Heart right ventricle (tissue), 16 donors: ENCODE measurements around the gene ZNF91. TPM values are rescaled to one million over a fixed set of nuclear protein-coding genes. Genes with fewer than 3 reads are reported as not detected.

Experiments
- ATAC-seq, 8 donors: fragments of 200-7000 bp; cut with Tn5 transposase; one replicate each; pipeline ENCODE4 v1.9.1; 2020; ENCODE audit warnings: mild to moderate bottlenecking in 8 of 8, moderate library complexity in 8 of 8, moderate number of reproducible peaks in 1 of 8
- DNase-seq, 2 donors: peaks; one replicate each; pipeline ENCODE4 v3.0.0-alpha.2; 2020
- H3K27ac ChIP-seq, 10 donors: fragments of 200-600 bp; sonication (generic) in 2 of 10; one replicate each; pipeline versions ENCODE4 v1.5.0 to v1.8.0; 2020 to 2022; ENCODE audit warnings: mild to moderate bottlenecking in 3 of 10
- H3K27me3 ChIP-seq, 7 donors: fragments of 200-600 bp; one replicate each; pipeline ENCODE4 v1.8.0; 2021 to 2022; ENCODE audit warnings: mild to moderate bottlenecking in 2 of 7
- H3K36me3 ChIP-seq, 9 donors: fragments of 200-600 bp; sonication (generic) in 1 of 9; one replicate each; pipeline versions ENCODE4 v1.5.0 to v1.8.0; 2020 to 2022; ENCODE audit warnings: mild to moderate bottlenecking in 2 of 9
- H3K4me1 ChIP-seq, 9 donors: fragments of 200-600 bp; sonication (generic) in 1 of 9; one replicate each; pipeline versions ENCODE4 v1.5.0 to v1.8.0; 2020 to 2022; ENCODE audit warnings: mild to moderate bottlenecking in 4 of 9
- H3K4me3 ChIP-seq, 10 donors: fragments of 200-600 bp; sonication (generic) in 2 of 10; one replicate each; pipeline versions ENCODE4 v1.5.0 to v1.8.0; 2020 to 2022; ENCODE audit warnings: mild to moderate bottlenecking in 7 of 10, moderate library complexity in 2 of 10
- H3K9me3 ChIP-seq, 11 donors: fragments of 200-600 bp in 10 of 11; sonication (generic) in 2 of 11; one replicate each; pipeline versions ENCODE4 v1.5.0 to v1.8.0; 2013 to 2022; ENCODE audit warnings: mild to moderate bottlenecking in 2 of 11, control low read depth in 1 of 11, moderate library complexity in 1 of 11
- WGBS, 2 donors: extraction: QIAGEN DNeasy Blood & Tissue Kit; methylation state at CpG; one replicate each; pipeline ENCODE4 v1.1.7; 2013; ENCODE audit warnings: inconsistent platforms in 1 of 2; 5-methylcytosine and 5-hydroxymethylcytosine counted together
- intact Hi-C, 10 donors: fragments of 100-400 bp; cut with DNase I; formaldehyde crosslinking; loops; one replicate each; pipeline versions ENCODE4 v1.11.1 to v1.14.2; 2022
- polyA plus RNA-seq, 2 donors: library from polyadenylated mRNA; stranded (reverse); fragments of 200-250 nt; gene quantifications; one replicate each; pipeline ENCODE4 v1.2.3, GENCODE V29; 2013
- total RNA-seq, 10 donors: library from RNA; stranded (reverse); fragmentation: NEBNext Ultra II Directional in 3 of 10; extraction: Animal tissue kit (Norgen Biotek cat#: 25700) in 3 of 10; gene quantifications; one replicate each; pipeline versions ENCODE4 v1.2.1 to v1.2.4, GENCODE V29; 2021 to 2023
- TF ChIP-seq, protein P1 (sequence below), 9 donors: fragments of 200-600 bp; sonication (generic) in 2 of 9; IDR thresholded peaks; one replicate each; pipeline versions ENCODE4 v1.5.0 to v1.8.0; 2021 to 2022; ENCODE audit warnings: antibody characterized with exemption in 9 of 9, mild to moderate bottlenecking in 5 of 9, moderate library complexity in 1 of 9
- donor health status: Arrhythmogenic right ventricular cardiomyopathy.
- donor health status: ischemic (EF 13 %, LVEDD 7.1; RV severe dilation, severe dysfunction).
- donor health status: healthy with polysubstance abuse.
- donor health status: DM: no; HTN: yes; CAD: no.
- donor health status: DM: no; HTN: no; CAD: no.
- donor health status: ischemic (EF 25% LVEDD 6.9; RV normal size, moderate dysfunction).
- donor health status: ischemic (EF 25% LVEDD 5.7; RV mildly dilated, moderate dysfunction).
- donor health status: healthy.
- donor health status: DM: yes; HTN: yes; CAD: no.
- donor health status: Ischemic cardiomyopathy.
- donor health status: ischemic (EF 35%, LVEDD 5.7; RV mildly dilated, moderate dysfunction).
- donor health status: nonischemic (EF 11% LVEDD 7.7; RV severe dilation, severe dysfunction).
- donor health status: DM: yes; HTN: yes; CAD: no.
- donor health status: PGD.
- donor health status: ischemic (EF 29% LVEDD 5.4; RV normal size, mild dysfunction).
- donor health status: nonischemic (EF 23%, LVEDD 6.1; RV moderate dilation, normal function).

ZNF91 gene
- total and polyA plus RNA-seq, 12 donors: 5.1 to 326 (median 129) TPM

DNA sequence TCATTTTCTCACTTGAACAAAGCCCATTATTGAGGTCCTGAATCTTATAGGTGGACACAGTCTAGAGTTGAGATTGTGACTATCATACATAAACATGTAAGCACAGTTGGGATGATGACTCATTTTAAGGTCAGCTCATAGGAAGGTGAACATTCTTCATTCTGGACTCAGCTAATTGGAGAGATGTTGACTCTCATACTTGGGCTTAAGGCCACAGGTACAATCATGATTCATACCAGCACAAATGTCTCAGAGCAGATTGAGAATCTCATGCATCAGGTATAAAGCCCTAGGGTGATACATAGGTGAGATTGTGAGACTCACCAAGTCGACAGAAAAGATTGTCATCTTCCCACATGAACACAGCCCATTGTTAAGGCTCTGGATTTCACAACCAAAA lies 82.8 kb downstream of the ZNF91 start:
- 66 to 77% methylated on average over 1 of the region's 1 CpG for WGBS, 2 donors
- no peaks in the 10 kb centered on the region for H3K36me3 ChIP-seq
- TF ChIP-seq, protein P1, sequence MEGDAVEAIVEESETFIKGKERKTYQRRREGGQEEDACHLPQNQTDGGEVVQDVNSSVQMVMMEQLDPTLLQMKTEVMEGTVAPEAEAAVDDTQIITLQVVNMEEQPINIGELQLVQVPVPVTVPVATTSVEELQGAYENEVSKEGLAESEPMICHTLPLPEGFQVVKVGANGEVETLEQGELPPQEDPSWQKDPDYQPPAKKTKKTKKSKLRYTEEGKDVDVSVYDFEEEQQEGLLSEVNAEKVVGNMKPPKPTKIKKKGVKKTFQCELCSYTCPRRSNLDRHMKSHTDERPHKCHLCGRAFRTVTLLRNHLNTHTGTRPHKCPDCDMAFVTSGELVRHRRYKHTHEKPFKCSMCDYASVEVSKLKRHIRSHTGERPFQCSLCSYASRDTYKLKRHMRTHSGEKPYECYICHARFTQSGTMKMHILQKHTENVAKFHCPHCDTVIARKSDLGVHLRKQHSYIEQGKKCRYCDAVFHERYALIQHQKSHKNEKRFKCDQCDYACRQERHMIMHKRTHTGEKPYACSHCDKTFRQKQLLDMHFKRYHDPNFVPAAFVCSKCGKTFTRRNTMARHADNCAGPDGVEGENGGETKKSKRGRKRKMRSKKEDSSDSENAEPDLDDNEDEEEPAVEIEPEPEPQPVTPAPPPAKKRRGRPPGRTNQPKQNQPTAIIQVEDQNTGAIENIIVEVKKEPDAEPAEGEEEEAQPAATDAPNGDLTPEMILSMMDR (IDR thresholded peaks at IDR 0.05): no peak
- H3K27me3 ChIP-seq: no peaks in the 10 kb centered on the region
- H3K27ac ChIP-seq: no peak overlapping the region
- peaks cover 0 to 15% (median 0%) of the 10 kb centered on the region in 11 donors for H3K9me3 ChIP-seq
- ATAC-seq (no peak), DNase-seq (no peak)
- no peaks in the 10 kb centered on the region for H3K4me1 ChIP-seq
- H3K4me3 ChIP-seq: no peak overlapping the region
- intact Hi-C loops: no loop called here

DNA sequence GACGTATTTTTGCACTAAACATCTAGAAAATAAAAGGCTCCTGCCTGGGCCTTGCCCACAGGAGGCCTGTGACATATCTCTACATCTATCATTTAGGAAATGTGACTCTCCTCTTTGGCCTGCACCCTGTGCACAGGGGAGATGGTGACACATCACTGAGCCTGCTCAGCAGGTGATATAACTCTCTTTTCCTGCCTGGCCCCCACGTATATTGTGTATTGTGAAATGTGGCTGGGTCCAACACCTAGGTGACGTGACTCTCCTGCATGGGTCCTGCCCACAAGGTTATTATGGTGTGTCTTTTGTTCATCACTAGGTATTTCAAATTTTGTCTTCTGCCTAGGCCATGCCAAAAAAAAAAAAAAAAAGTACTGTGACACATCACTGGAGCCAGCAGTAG lies 83.7 kb downstream of the ZNF91 start:
- WGBS, 2 donors: 87 to 88% methylated on average over 3 of the region's 3 CpGs
- Histone ChIP-seq H3K27me3 (no peaks in the 10 kb centered on the region), H3K4me1 (no peaks in the 10 kb centered on the region), H3K36me3 (no peaks in the 10 kb centered on the region), H3K9me3 (peaks cover 0 to 6% (median 0%) of the 10 kb centered on the region in 11 donors), H3K27ac (no peak overlapping the region), H3K4me3 (no peak overlapping the region)
- DNase-seq: no peak
- TF ChIP-seq, protein P1 (IDR thresholded peaks at IDR 0.05): no peak
- ATAC-seq: no peak
- intact Hi-C loops: no loop called here

DNA sequence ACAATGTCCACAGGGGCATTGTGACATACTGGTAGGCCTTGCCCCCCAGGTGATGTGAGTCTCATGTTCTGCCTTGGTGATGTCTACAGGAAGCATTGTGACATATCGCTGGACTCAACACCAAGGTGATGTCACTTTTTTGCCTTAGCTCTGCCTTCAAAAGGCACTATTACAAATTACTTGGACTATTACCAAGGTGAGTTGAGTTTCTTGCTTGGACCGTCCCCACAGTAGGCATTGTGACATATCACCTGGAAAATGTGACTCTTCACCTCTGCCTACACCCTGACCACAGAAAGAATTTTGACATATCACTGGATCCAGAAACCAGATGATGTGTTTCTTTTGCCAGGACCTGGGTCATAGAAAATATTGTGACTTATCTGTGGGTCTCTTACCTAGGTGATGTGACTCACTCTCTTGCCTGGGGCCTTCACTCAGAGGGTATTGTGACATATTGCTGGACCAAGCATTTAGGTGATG lies 84.5 kb downstream of the ZNF91 start:
- Histone ChIP-seq H3K9me3 (peaks cover 0 to 6% (median 0%) of the 10 kb centered on the region in 11 donors), H3K36me3 (no peaks in the 10 kb centered on the region), H3K4me1 (no peaks in the 10 kb centered on the region), H3K27ac (no peak overlapping the region), H3K4me3 (no peak overlapping the region), H3K27me3 (no peaks in the 10 kb centered on the region)
- TF ChIP-seq, protein P1 (IDR thresholded peaks at IDR 0.05): no peak
- intact Hi-C loops: no loop called here
- DNase-seq (no peak), ATAC-seq (no peak)
- 95 to 96% methylated on average over 2 of the region's 2 CpGs for WGBS, 2 donors

DNA sequence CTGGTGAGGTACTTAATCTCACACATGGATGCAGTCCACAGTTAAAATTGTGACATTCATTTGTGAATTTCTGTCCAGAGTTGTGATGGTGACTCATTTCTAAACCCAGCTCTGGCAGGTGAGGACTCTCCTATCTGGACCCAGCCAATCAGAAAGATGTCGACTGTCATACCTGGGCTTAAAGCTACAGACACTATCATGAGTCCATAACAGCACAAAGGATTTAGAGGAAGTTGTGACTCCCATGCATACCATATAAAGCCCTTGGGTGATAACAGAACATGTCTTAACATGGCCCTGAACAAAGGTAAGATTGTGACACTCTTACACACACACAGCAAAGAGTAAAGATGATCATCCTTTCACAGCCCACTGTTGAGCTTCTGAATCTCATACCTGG lies 85.3 kb downstream of the ZNF91 start:
- H3K27ac ChIP-seq: no peak overlapping the region
- DNase-seq (no peak), ATAC-seq (no peak)
- no peaks in the 10 kb centered on the region for H3K4me1 ChIP-seq
- TF ChIP-seq, protein P1 (IDR thresholded peaks at IDR 0.05): no peak
- H3K36me3 ChIP-seq: no peaks in the 10 kb centered on the region
- peaks cover 0 to 6% (median 0%) of the 10 kb centered on the region in 11 donors for H3K9me3 ChIP-seq
- intact Hi-C loops: no loop called here
- no peak overlapping the region for H3K4me3 ChIP-seq
- H3K27me3 ChIP-seq: no peaks in the 10 kb centered on the region
- WGBS, 2 donors: 86 to 94% methylated on average over 1 of the region's 1 CpG
